Aorta (tissue), 5 donors: ENCODE data around the gene DCDC1. TPM values are rescaled to one million over a fixed set of nuclear protein-coding genes. Genes with fewer than 3 reads are reported as not detected.
A peak's percentile ranks its signal among the peaks of the same experiment; 100 is the strongest.

ENCODE experiments used
- ATAC-seq: fragments of 200-7000 bp; cut with Tn5 transposase; one replicate; pipeline ENCODE4 v1.9.1; 2022; ENCODE audit warnings: moderate library complexity; ENCODE audit not compliant: low FRiP score
- DNase-seq, 2 donors: peaks; one replicate each; pipeline ENCODE4 v3.0.0-alpha.2; 2020
- H3K27ac ChIP-seq, 2 donors: one replicate each; pipeline ENCODE4 v1.5.1; 2013; ENCODE audit warnings: low read length in 2 of 2, mild to moderate bottlenecking in 2 of 2, moderate library complexity in 2 of 2, control low read depth in 1 of 2, inconsistent platforms in 1 of 2, low read depth in 1 of 2
- H3K27me3 ChIP-seq, 2 donors: one replicate each; pipeline ENCODE4 v1.6.1; 2013; ENCODE audit warnings: control low read depth in 1 of 2, low read length in 1 of 2, mild to moderate bottlenecking in 1 of 2, moderate library complexity in 1 of 2; ENCODE audit not compliant: insufficient read depth in 2 of 2, control insufficient read depth in 1 of 2
- H3K36me3 ChIP-seq, 2 donors: one replicate each; pipeline ENCODE4 v1.6.1; 2013; ENCODE audit warnings: control low read depth in 1 of 2, low read length in 1 of 2, mild to moderate bottlenecking in 1 of 2; ENCODE audit not compliant: insufficient read depth in 2 of 2, control insufficient read depth in 1 of 2
- H3K4me1 ChIP-seq, 2 donors: one replicate each; pipeline ENCODE4 v1.6.1; 2013; ENCODE audit warnings: low read length in 2 of 2, control low read depth in 1 of 2, mild to moderate bottlenecking in 1 of 2, moderate library complexity in 1 of 2; ENCODE audit not compliant: insufficient read depth in 2 of 2, control insufficient read depth in 1 of 2
- H3K4me3 ChIP-seq, 2 donors: one replicate each; pipeline ENCODE4 v1.5.1; 2013; ENCODE audit warnings: low read length in 2 of 2, control low read depth in 1 of 2, mild to moderate bottlenecking in 1 of 2
- H3K9me3 ChIP-seq: one replicate; pipeline ENCODE4 v1.6.1; 2013; ENCODE audit warnings: mild to moderate bottlenecking, low read length; ENCODE audit not compliant: control insufficient read depth
- WGBS, 2 donors: extraction: QIAGEN DNeasy Blood & Tissue Kit; methylation state at CpG; one replicate each; pipeline ENCODE4 v1.1.7; 2013; 5-methylcytosine and 5-hydroxymethylcytosine counted together
- intact Hi-C, 2 donors: fragments of 100-400 bp; cut with DNase I; formaldehyde crosslinking; loops; one replicate each; pipeline versions ENCODE4 v1.14.2 to v1.15.0; 2022
- long read RNA-seq, 2 donors: library from polyadenylated mRNA; unstranded; transcript quantifications; one replicate each; pipeline ENCODE4 v2.0.0, GENCODE V29; 2020 to 2021
- polyA plus RNA-seq, 2 donors: library from polyadenylated mRNA; stranded (reverse); fragments of 200-250 nt; gene quantifications; one replicate each; pipeline ENCODE4 v1.2.3, GENCODE V29; 2013
- total RNA-seq, 2 donors: library from RNA; stranded (reverse); fragmentation: NEBNext Ultra II Directional; extraction: Animal tissue kit (Norgen Biotek cat#: 25700); gene quantifications; one replicate each; pipeline ENCODE4 v1.2.1, GENCODE V29; 2021
- donor health status: healthy with polysubstance abuse.
- donor health status: Bipolar disorder and iron deficiency.
- donor health status: DM: no; HTN: no; CAD: no.
- donor health status: DM: no; HTN: no; CAD: no.
- donor health status: DM: yes; HTN: yes; CAD: no.

DCDC1 gene, protein sequence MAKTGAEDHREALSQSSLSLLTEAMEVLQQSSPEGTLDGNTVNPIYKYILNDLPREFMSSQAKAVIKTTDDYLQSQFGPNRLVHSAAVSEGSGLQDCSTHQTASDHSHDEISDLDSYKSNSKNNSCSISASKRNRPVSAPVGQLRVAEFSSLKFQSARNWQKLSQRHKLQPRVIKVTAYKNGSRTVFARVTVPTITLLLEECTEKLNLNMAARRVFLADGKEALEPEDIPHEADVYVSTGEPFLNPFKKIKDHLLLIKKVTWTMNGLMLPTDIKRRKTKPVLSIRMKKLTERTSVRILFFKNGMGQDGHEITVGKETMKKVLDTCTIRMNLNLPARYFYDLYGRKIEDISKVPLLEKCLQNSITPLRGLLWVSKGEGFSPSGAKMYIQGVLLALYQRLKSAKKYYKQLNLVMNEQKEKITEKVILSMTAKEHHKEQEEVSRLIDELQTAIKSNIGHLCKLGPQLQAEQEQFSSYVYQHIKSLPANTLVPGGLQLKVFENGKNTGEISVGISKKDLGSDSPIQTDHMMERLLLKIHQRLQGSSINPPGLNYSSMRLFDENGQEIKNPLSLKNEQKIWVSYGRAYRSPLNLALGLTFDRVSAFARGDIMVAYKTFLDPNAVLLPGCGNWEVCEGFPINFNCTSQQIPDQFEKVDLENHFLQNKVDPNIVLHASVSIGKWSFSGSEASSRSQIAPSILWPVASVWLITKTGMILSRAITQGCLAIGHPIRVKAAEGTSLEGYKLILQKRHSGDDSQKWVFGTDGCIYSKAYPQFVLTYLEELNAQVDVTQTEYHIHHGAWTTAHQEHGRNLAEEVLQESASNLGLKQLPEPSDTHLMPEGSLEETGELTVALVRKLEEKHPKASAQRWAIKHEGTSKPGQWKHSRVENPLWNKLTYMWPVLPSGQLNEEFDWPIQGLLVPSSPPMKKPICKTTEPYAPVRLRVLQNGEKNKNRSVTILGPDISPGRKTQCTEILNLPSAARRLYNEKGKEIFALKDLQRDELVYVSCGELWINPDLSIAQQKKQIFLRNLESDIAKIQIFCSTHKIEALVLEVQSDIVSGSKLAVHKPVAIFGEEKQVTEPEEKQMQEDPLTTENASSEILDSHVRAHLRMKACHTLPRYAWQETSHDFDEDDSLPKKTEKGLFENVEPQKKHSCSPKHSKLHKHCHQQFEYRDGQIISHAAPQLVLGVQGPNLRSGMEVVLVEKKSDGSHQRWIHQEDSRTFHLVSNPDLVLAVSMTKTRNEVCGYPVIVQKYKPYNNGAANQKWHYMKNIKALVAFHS (N-terminal part only)
- total RNA-seq = under 1 TPM; 0.51 to 0.52 TPM
- not detected for polyA plus RNA-seq
- long read RNA-seq, donor 1 = 0 reads
- long read RNA-seq, donor 2 = 0 reads

- 0% methylated on average over 53 of the region's 53 CpGs for WGBS, 2 donors
- Histone ChIP-seq H3K36me3 (no peaks in the 10 kb centered on the region), H3K27ac (peak within 1 kb of the TSS in 1 of 2 donors; percentile 64), H3K27me3 (no peaks in the 10 kb centered on the region), H3K9me3 (no peaks in the 10 kb centered on the region), H3K4me3 (peak within 1 kb of the TSS; percentile 88 to 91), H3K4me1 (no peaks in the 10 kb centered on the region)
- ATAC-seq (peak; percentile 100), DNase-seq (peak; percentile 95 to 97)
- intact Hi-C loops = no loop called here
These were observed at the start of gene DCDC1, which contains the start of gene DNAJC24 for GRCh38 chr11:31369348-31370329. Gene DCDC1, minus strand, starts transcription at chr11:31369739. Its CDS starts 41,459 bp downstream, at chr11:31328280. Gene DNAJC24, plus strand, starts transcription at chr11:31369860. Its CDS starts 889 bp downstream, at chr11:31370749.

DNA sequence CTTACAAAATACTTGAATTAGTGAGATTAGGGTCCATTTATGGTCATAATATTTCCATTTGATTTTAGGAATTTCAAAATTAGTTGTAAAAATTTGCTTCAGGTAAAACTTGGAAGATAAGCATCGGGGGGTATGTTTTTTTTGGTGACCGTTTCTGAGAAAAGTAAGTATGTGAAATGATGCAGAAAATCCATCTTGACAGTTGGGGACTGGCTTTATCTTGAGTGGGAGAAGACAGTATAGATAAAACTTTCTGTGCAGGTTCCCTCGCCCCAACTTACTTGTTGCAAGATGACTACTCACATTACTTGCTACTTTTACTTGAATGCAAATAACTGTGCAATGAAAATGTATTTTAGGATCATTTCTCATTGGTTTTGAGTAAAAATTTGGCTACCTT is 49.6 kb upstream of the DCDC1 start:
- Histone ChIP-seq H3K4me3 (no peak overlapping the region), H3K27ac (no peak overlapping the region), H3K9me3 (no peaks in the 10 kb centered on the region), H3K4me1 (no peaks in the 10 kb centered on the region), H3K27me3 (no peaks in the 10 kb centered on the region), H3K36me3 (peaks cover 0 to 2% of the 10 kb centered on the region in 2 donors)
- DNase-seq (no peak), ATAC-seq (no peak)
- WGBS, 2 donors = 84 to 87% methylated on average over 3 of the region's 3 CpGs
- intact Hi-C loops = no loop called here

DNA sequence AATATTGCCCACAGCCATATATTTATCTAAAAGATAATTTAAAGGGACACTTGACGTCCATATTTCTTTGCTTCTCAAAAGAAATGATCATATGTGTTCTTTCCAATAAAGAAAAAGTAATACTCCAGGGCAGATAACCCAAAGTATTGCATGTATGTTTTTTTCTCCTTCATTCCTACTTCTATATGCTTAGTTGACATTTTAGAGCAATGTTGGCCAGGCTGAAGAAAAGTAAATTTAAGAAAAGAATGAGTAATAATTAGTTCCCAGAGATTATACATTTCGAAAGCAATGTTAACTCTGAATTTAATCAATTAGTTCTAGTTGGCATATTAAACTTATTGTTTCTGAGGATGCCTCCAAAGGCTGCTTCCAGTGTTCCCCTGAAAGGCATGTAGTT is 48.3 kb upstream of the DCDC1 start:
- no peaks in the 10 kb centered on the region for H3K4me1 ChIP-seq
- DNase-seq = no peak
- no peaks in the 10 kb centered on the region for H3K9me3 ChIP-seq
- no peaks in the 10 kb centered on the region for H3K27me3 ChIP-seq
- no peak for ATAC-seq
- no peak overlapping the region for H3K4me3 ChIP-seq
- 89 to 95% methylated on average over 2 of the region's 2 CpGs for WGBS, 2 donors
- H3K27ac ChIP-seq = no peak overlapping the region
- intact Hi-C loops = no loop called here
- H3K36me3 ChIP-seq = peaks cover 0 to 2% of the 10 kb centered on the region in 2 donors

GRCh38 chr11:31417357-31417756 is 47.8 kb upstream of the DCDC1 start:
- no peak for DNase-seq
- Histone ChIP-seq H3K27ac (no peak overlapping the region), H3K4me1 (no peaks in the 10 kb centered on the region), H3K36me3 (peaks cover 0 to 2% of the 10 kb centered on the region in 2 donors), H3K9me3 (no peaks in the 10 kb centered on the region), H3K27me3 (no peaks in the 10 kb centered on the region), H3K4me3 (no peak overlapping the region)
- no peak for ATAC-seq
- intact Hi-C loops = no loop called here
- 78 to 79% methylated on average over 1 of the region's 1 CpG for WGBS, 2 donors

GRCh38 chr11:31415435-31415834 is 45.9 kb upstream of the DCDC1 start:
- Histone ChIP-seq H3K27ac (no peak overlapping the region), H3K36me3 (peaks cover 0 to 2% of the 10 kb centered on the region in 2 donors), H3K27me3 (no peaks in the 10 kb centered on the region), H3K9me3 (peaks cover 2% of the 10 kb centered on the region), H3K4me1 (no peaks in the 10 kb centered on the region), H3K4me3 (no peak overlapping the region)
- DNase-seq (no peak), ATAC-seq (no peak)
- intact Hi-C loops = no loop called here
- WGBS, 2 donors = 85% methylated on average over 4 of the region's 4 CpGs

DNA sequence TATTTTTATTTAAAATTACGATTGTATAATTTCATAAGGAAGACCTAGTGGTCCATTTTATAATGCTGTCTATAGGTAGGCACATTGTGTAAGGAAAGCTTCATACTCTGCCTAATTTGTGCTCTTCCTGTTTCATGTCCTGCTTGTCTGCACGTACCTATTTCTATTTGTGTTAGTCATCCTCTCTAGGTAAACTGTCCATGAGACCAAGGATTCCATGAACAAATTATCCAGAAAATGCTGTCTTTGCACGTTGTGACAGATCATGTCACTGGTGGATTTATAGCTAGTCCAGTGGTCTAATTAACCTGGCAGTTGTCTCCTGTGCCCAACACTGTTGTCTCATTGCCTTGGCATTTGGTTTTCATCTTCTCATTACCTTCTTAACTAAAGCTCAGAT is 44.8 kb upstream of the DCDC1 start:
- no peak for ATAC-seq

GRCh38 chr11:31412946-31413345 is 43.4 kb upstream of the DCDC1 start:
- DNase-seq (no peak), ATAC-seq (no peak)
- H3K9me3 ChIP-seq = peaks cover 2% of the 10 kb centered on the region
- H3K4me1 ChIP-seq = no peaks in the 10 kb centered on the region
- 99 to 100% methylated on average over 2 of the region's 2 CpGs for WGBS, 2 donors
- no peak overlapping the region for H3K27ac ChIP-seq
- H3K4me3 ChIP-seq = no peak overlapping the region
- intact Hi-C loops = no loop called here
- peaks cover 0 to 2% of the 10 kb centered on the region in 2 donors for H3K36me3 ChIP-seq
- H3K27me3 ChIP-seq = no peaks in the 10 kb centered on the region

More for the DNA sequence above, 44.8 kb upstream of the DCDC1 start:
- Histone ChIP-seq H3K27me3 (no peaks in the 10 kb centered on the region), H3K4me3 (no peak overlapping the region), H3K36me3 (peaks cover 0 to 2% of the 10 kb centered on the region in 2 donors), H3K27ac (no peak overlapping the region), H3K4me1 (no peaks in the 10 kb centered on the region), H3K9me3 (peaks cover 2% of the 10 kb centered on the region)
- 84 to 86% methylated on average over 3 of the region's 3 CpGs for WGBS, 2 donors
- DNase-seq = no peak
- intact Hi-C loops = no loop called here
